K562 (cell line): ENCODE measurements around the gene MRRF. TPM values are rescaled to one million over a fixed set of nuclear protein-coding genes. Genes with fewer than 3 reads are reported as not detected.

Source experiments
- ATAC-seq: fragments of 200-7000 bp; cut with Tn5 transposase; 3 replicates; pipeline ENCODE4 v1.9.1; 2020; ENCODE audit warnings: moderate library complexity
- BruUV-seq: library from RNA; stranded (reverse); fragments of 400-500 nt; replicated peaks from 2 replicates; lab custom pipeline; 2021; lab: Mats Ljungman, UMichigan
- CTCF ChIA-PET: fragments of 300-600 bp; formaldehyde crosslinking; extraction: SDS; loops from one replicate; lab custom pipeline; 2021; ENCODE audit warnings: low intra/inter-chr PET ratio; lab: Yijun Ruan, JAX
- POLR2A ChIA-PET: fragments of 300-600, 350-650 bp; sonication (Branson Sonifier 250); formaldehyde crosslinking; extraction: SDS; loops from one replicate; lab custom pipeline; 2021; ENCODE audit warnings: antibody characterized with exemption, inconsistent platforms; lab: Yijun Ruan, JAX
- DNase-seq, 4 experiments: peaks; one replicate each; pipeline versions ENCODE4 v3.0.0 to v3.0.0-alpha.2; 2011 to 2018; ENCODE audit warnings: low spot score in 3 of 4, mixed read lengths in 3 of 4; ENCODE audit errors: extremely low read depth in 1 of 4
- FAIRE-seq: peaks from 2 replicates; lab custom pipeline; 2011; peaks lifted over from hg19 to GRCh38; lab: Jason Lieb, UNC
- H2AFZ ChIP-seq: 2 replicates; pipeline ENCODE4 v1.6.0; 2011; ENCODE audit warnings: low read depth, low read length, control low read depth, inconsistent platforms
- H3K27ac ChIP-seq: fragments of 200-600 bp; 3 replicates; pipeline ENCODE4 v1.8.0; 2011; ENCODE audit warnings: low read depth, mild to moderate bottlenecking, control low read depth, inconsistent platforms, low read length, moderate library complexity, mixed read lengths; ENCODE audit errors: extremely low read depth
- H3K27me3 ChIP-seq, 2 experiments: fragments of 300-600 bp in 1 of 2; 2 replicates in 1 of 2; 3 replicates in 1 of 2; pipeline versions ENCODE4 v1.6.0 to v1.8.0; 2011; ENCODE audit warnings: inconsistent platforms in 2 of 2, low read length in 2 of 2, mild to moderate bottlenecking in 1 of 2, mixed read lengths in 1 of 2, moderate library complexity in 1 of 2; ENCODE audit not compliant: control insufficient read depth in 2 of 2, insufficient read depth in 2 of 2
- H3K36me3 ChIP-seq: fragments of 300-600 bp; 3 replicates; pipeline ENCODE4 v1.8.0; 2011; ENCODE audit warnings: mild to moderate bottlenecking, low read length, inconsistent platforms; ENCODE audit not compliant: control insufficient read depth, insufficient read depth
- H3K4me1 ChIP-seq, 2 experiments: fragments of 200-600 bp in 1 of 2; replicated peaks in 1 of 2; 2 replicates in 1 of 2; 3 replicates in 1 of 2; pipeline versions ENCODE4 v1.5.1 to v1.8.0; 2011; ENCODE audit warnings: inconsistent platforms in 2 of 2, low read length in 2 of 2, mild to moderate bottlenecking in 1 of 2, mixed read lengths in 1 of 2, moderate library complexity in 1 of 2; ENCODE audit not compliant: control insufficient read depth in 2 of 2, insufficient read depth in 2 of 2
- H3K4me2 ChIP-seq: 2 replicates; pipeline ENCODE4 v1.6.1; 2011; ENCODE audit warnings: low read length, control low read depth, inconsistent platforms, mixed read lengths; ENCODE audit not compliant: insufficient read depth
- H3K4me3 ChIP-seq: fragments of 200-600 bp; sonication (generic), shearing (Covaris generic); 2 replicates; pipeline ENCODE4 v1.5.1; 2016; ENCODE audit warnings: control low read depth, inconsistent platforms
- H3K79me2 ChIP-seq: fragments of 200-600 bp; 3 replicates; pipeline ENCODE4 v1.8.0; 2011; ENCODE audit warnings: low read length, inconsistent platforms; ENCODE audit not compliant: control insufficient read depth, insufficient read depth
- H3K9ac ChIP-seq, 2 experiments: 2 replicates each; pipeline versions ENCODE4 v1.6.0 to v1.6.1; 2011; ENCODE audit warnings: low read depth in 2 of 2, low read length in 2 of 2, control low read depth in 1 of 2, inconsistent platforms in 1 of 2, mild to moderate bottlenecking in 1 of 2, mixed read lengths in 1 of 2; ENCODE audit not compliant: insufficient read depth in 1 of 2
- H3K9me1 ChIP-seq: one replicate; pipeline ENCODE4 v1.6.0; 2011; ENCODE audit warnings: inconsistent platforms, mild to moderate bottlenecking, low read length, moderate library complexity; ENCODE audit not compliant: control insufficient read depth, insufficient read depth
- H3K9me3 ChIP-seq: replicated peaks from 2 replicates; pipeline ENCODE4 v1.5.1; 2011; ENCODE audit warnings: low read depth, low read length, inconsistent platforms; ENCODE audit not compliant: control insufficient read depth, insufficient read depth
- H4K20me1 ChIP-seq: replicated peaks from 2 replicates; pipeline ENCODE4 v1.6.1; 2011; ENCODE audit warnings: low read length, inconsistent platforms, mixed read lengths; ENCODE audit not compliant: control insufficient read depth, insufficient read depth
- CAMTA2 ChIP-seq: fragments of 250-450 bp; sonication (Bioruptor Pico); conservative IDR thresholded peaks from 2 replicates; pipeline ENCODE4 v1.5.1; 2022
- HLTF ChIP-seq: fragments of 450-650 bp; IDR thresholded peaks from 2 replicates; pipeline ENCODE4 v1.6.1; 2016
- KAT2B ChIP-seq: IDR thresholded peaks from one replicate; pipeline ENCODE4 v1.6.1; 2012; ENCODE audit warnings: low read depth, mild to moderate bottlenecking, control low read depth, inconsistent platforms, low read length, moderate library complexity
- KHSRP ChIP-seq: fragments of 450-650 bp; IDR thresholded peaks from 2 replicates; pipeline ENCODE4 v1.6.1; 2017
- NKRF ChIP-seq: fragments of 450-650 bp; IDR thresholded peaks from 2 replicates; pipeline ENCODE4 v1.6.1; 2016; ENCODE audit warnings: borderline replicate concordance
- PHF20 ChIP-seq: fragments of 450-650 bp; IDR thresholded peaks from 2 replicates; pipeline ENCODE4 v1.6.1; 2018; ENCODE audit not compliant: partially characterized antibody
- PKNOX1 ChIP-seq: fragments of 450-650 bp; IDR thresholded peaks from 2 replicates; pipeline ENCODE4 v1.6.1; 2016
- RFX1 ChIP-seq: fragments of 450-650 bp; IDR thresholded peaks from 2 replicates; pipeline ENCODE4 v1.6.1; 2016; ENCODE audit warnings: mild to moderate bottlenecking, moderate library complexity
- SAP30 ChIP-seq: fragments of 200-600 bp; sonication (generic); IDR thresholded peaks from 2 replicates; pipeline ENCODE4 v1.6.1; 2012; ENCODE audit warnings: borderline replicate concordance, low read depth, mild to moderate bottlenecking, moderate library complexity, low read length, control low read depth, inconsistent platforms; ENCODE audit not compliant: insufficient read depth, poor library complexity, severe bottlenecking
- SMAD4 ChIP-seq: fragments of 250-450 bp; sonication (Bioruptor Pico); conservative IDR thresholded peaks from 2 replicates; pipeline ENCODE4 v1.8.0; 2021; ENCODE audit warnings: inconsistent platforms, mild to moderate bottlenecking, moderate library complexity
- THAP12 ChIP-seq: fragments of 250-450 bp; sonication (Bioruptor Pico); IDR thresholded peaks from 2 replicates; pipeline ENCODE4 v1.9.0; 2021; ENCODE audit warnings: mild to moderate bottlenecking, inconsistent platforms
- THAP7 ChIP-seq: fragments of 250-450 bp; sonication (Bioruptor Pico); IDR thresholded peaks from 2 replicates; pipeline ENCODE4 v1.5.0; 2021
- ZNF174 ChIP-seq: fragments of 250-450 bp; sonication (Bioruptor Pico); IDR thresholded peaks from 2 replicates; pipeline ENCODE4 v1.4.0; 2020; ENCODE audit warnings: mild to moderate bottlenecking
- ZNF23 ChIP-seq: fragments of 250-450 bp; sonication (Bioruptor Pico); IDR thresholded peaks from 2 replicates; pipeline ENCODE4 v1.4.0; 2020; ENCODE audit warnings: mild to moderate bottlenecking
- ZNF239 ChIP-seq: fragments of 250-450 bp; sonication (Bioruptor Pico); IDR thresholded peaks from 2 replicates; pipeline ENCODE4 v1.4.0; 2020; ENCODE audit warnings: mild to moderate bottlenecking
- ZNF445 ChIP-seq: fragments of 250-450 bp; sonication (Bioruptor Pico); IDR thresholded peaks from 2 replicates; pipeline ENCODE4 v1.4.0; 2020; ENCODE audit warnings: low read depth, mild to moderate bottlenecking, moderate library complexity
- WGBS: fragments of 100-300 bp; shearing (Covaris generic); methylation state at CpG from one replicate; pipeline ENCODE4 v1.1.6; 2016; ENCODE audit warnings: low coverage, mixed read lengths; ENCODE audit not compliant: insufficient coverage; ENCODE audit errors: missing lambda C conversion rate; 5-methylcytosine and 5-hydroxymethylcytosine counted together
- in situ Hi-C: fragments of 300-500 bp; cut with MboI; formaldehyde crosslinking; loops from 4 replicates; pipeline ENCODE4 v1.15.0; 2018; ENCODE audit warnings: inconsistent platforms, mixed read lengths
- intact Hi-C: fragments of 100-400 bp; cut with micrococcal nuclease; formaldehyde crosslinking; loops from 2 replicates; pipeline ENCODE4 v1.14.2; 2022
- polyA plus RNA-seq, 8 experiments: library from polyadenylated mRNA; depleted of rRNA in 4 of 8; stranded (reverse) in 5 of 8; unstranded in 3 of 8; fragments of >200 nt; fragmentation: Nextera tagmentation in 2 of 8; fragmentation: Illumina TruSeq in 1 of 8; extraction: Ambion mirVana in 2 of 8; extraction: Trizol in 1 of 8; gene quantifications; 2 replicates each; pipeline versions ENCODE4 v1.2.1 to v1.2.3, GENCODE V29; 2011 to 2014; ENCODE audit warnings: inconsistent platforms in 1 of 8, missing spikeins in 1 of 8
- total RNA-seq, 7 experiments: library from RNA; depleted of rRNA in 6 of 7; stranded (reverse); fragments of >200 nt in 6 of 7; fragmentation: Illumina TruSeq in 2 of 7; extraction: Trizol in 2 of 7; gene quantifications; 2 replicates each; pipeline versions ENCODE4 v1.2.1 to v1.2.3, GENCODE V29; 2011 to 2021; ENCODE audit warnings: low replicate concordance in 1 of 7

The MRRF gene
- total and polyA plus RNA-seq, 9 of the 15 experiments (the other 6 are each of a cell fraction or from before 2014, with no cell fraction given), result 55.0 to 105 (median 81.2) TPM

- H3K4me3 ChIP-seq, result no peak overlapping the region
- H2AFZ ChIP-seq, result no peak overlapping the region
- H4K20me1 ChIP-seq, result no peaks in the 10 kb centered on the region
- ChIA-PET POLR2A (no interaction called here), CTCF (no interaction called here)
- H3K79me2 ChIP-seq, result 0 out of 3 replicates have a peak, but pooled peaks cover 3% of the 10 kb centered on the region
- intact Hi-C loops, result no loop called here
- no peaks in the 10 kb centered on the region for H3K9me1 ChIP-seq
- peaks cover 76% of the 10 kb centered on the region for H3K36me3 ChIP-seq
- H3K27me3 ChIP-seq, result no peaks in the 10 kb centered on the region
- in situ Hi-C loops, result no loop called here
- no peak overlapping the region for H3K4me2 ChIP-seq
- H3K9me3 ChIP-seq, result no peaks in the 10 kb centered on the region
- ATAC-seq (no peak), DNase-seq (no peak), FAIRE-seq (no peak)
- WGBS, result 75% methylated on average over 1 of the region's 2 CpGs
- H3K4me1 ChIP-seq, result no peaks in the 10 kb centered on the region
- TF ChIP-seq KAT2B (no peak), THAP12 (no peak), HLTF (no peak), KHSRP (no peak), RFX1 (no peak), ZNF239 (no peak), PHF20 (no peak), PKNOX1 (no peak), SMAD4 (CRISPR knock-in tag) (no peak), ZNF445 (CRISPR knock-in tag) (no peak), SAP30 (no peak), ZNF23 (CRISPR knock-in tag) (no peak), CAMTA2 (CRISPR knock-in tag) (no peak), ZNF174 (no peak), THAP7 (CRISPR knock-in tag) (no peak), NKRF (no peak)
- TF ChIP-seq, all 486 proteins: peak for 0
- no peak overlapping the region for H3K27ac ChIP-seq
- H3K9ac ChIP-seq, result no peak overlapping the region
- BruUV-seq, result no TSS peak
Measured at GRCh38 chr9:122315534-122315933, 50.9 kb downstream of the MRRF start.
